22Rv1 (cell line): ENCODE measurements around the gene CDK5.

Source experiments
- H3K27ac ChIP-seq: fragments of 450-650 bp; 2 replicates; pipeline ENCODE4 v1.5.1; 2017
- ZFX ChIP-seq: fragments of 450-650 bp; IDR thresholded peaks from 2 replicates; pipeline ENCODE4 v1.6.1; 2017; ENCODE audit warnings: antibody characterized with exemption, borderline replicate concordance
- TF ChIP-seq, protein P1 (sequence below): fragments of 450-650 bp; IDR thresholded peaks from 2 replicates; pipeline ENCODE4 v1.5.1; 2017; ENCODE audit warnings: mild to moderate bottlenecking

The CDK5 gene

DNA sequence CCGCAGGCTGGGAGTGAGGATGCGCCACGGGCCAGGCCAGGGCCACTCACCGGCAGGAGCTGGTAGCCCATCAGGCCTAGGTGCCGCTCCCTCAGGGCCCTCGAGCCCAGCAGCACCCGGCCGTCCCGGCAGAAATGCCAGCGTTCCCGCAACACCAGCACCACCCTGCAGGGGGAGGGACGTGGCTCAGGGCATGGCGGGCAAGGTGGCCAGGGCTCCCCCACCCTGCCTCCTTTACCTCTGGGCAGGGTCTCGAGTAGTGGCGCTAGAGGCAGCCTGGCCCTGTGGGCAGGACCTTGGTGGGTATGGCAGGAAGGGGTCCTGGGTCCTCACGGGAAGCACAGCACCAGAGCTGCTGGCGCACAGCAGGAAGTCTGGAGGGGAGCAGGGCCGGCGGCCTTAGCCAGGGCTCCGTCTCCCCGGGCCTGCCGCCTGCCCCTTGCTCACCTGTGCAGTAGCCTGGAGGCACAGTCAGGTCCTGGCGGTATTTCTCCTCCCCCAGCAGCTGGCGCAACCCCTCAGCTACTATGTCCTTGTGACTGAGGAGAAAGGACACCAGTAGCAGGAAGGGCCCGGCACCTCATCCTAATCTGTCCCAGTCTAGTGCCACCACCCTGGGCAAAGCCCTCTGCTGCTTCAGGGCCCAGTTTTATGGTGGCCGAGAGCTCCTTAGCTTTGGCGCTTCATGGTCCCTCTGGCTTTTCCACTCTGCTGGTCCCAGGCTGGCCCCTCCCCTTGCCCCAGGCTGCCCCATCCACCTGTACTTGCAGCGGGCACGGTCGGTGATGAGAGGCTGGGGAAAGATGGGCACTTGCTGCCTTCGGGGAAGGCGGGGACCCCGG is 19.4 kb upstream of the CDK5 start:
- TF ChIP-seq ZFX = no peak
- TF ChIP-seq, protein P1, sequence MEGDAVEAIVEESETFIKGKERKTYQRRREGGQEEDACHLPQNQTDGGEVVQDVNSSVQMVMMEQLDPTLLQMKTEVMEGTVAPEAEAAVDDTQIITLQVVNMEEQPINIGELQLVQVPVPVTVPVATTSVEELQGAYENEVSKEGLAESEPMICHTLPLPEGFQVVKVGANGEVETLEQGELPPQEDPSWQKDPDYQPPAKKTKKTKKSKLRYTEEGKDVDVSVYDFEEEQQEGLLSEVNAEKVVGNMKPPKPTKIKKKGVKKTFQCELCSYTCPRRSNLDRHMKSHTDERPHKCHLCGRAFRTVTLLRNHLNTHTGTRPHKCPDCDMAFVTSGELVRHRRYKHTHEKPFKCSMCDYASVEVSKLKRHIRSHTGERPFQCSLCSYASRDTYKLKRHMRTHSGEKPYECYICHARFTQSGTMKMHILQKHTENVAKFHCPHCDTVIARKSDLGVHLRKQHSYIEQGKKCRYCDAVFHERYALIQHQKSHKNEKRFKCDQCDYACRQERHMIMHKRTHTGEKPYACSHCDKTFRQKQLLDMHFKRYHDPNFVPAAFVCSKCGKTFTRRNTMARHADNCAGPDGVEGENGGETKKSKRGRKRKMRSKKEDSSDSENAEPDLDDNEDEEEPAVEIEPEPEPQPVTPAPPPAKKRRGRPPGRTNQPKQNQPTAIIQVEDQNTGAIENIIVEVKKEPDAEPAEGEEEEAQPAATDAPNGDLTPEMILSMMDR = peak; percentile 70
- H3K27ac ChIP-seq = peak overlapping the region; percentile 100

DNA sequence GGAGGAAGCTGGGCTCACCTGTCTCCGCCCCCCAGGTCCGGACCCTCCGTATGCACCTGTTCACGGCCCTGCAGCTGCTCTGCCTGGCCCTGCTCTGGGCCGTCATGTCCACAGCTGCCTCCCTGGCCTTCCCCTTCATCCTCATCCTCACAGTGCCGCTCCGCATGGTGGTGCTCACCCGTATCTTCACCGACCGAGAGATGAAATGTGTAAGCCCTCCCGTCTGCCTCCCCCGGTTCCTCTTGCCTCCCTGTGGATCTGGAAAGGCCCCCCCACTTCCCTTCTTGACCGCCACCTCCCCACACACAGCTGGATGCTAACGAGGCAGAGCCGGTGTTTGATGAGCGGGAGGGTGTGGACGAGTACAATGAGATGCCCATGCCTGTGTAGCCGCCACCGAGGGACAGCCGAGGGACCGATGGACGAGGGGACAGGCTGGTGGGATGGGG is 18.3 kb upstream of the CDK5 start:
- TF ChIP-seq, protein P1 = no peak
- TF ChIP-seq ZFX = no peak
- peak overlapping the region; percentile 100 for H3K27ac ChIP-seq

DNA sequence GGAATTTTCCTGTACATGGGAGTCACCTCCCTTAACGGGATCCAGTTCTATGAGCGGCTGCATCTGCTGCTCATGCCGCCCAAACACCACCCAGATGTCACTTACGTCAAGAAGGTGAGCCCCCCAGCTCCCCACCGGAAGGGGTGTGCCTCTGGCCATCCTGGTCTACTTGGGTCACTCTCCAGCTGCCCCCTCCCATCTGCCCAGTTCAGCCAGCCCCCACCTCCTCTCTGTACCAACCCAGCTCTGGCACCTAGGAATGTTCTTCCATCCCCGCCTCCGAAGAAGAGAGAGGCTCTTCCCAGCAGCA is 17.9 kb upstream of the CDK5 start:
- TF ChIP-seq ZFX = no peak
- TF ChIP-seq, protein P1 = no peak
- peak overlapping the region; percentile 100 for H3K27ac ChIP-seq

DNA sequence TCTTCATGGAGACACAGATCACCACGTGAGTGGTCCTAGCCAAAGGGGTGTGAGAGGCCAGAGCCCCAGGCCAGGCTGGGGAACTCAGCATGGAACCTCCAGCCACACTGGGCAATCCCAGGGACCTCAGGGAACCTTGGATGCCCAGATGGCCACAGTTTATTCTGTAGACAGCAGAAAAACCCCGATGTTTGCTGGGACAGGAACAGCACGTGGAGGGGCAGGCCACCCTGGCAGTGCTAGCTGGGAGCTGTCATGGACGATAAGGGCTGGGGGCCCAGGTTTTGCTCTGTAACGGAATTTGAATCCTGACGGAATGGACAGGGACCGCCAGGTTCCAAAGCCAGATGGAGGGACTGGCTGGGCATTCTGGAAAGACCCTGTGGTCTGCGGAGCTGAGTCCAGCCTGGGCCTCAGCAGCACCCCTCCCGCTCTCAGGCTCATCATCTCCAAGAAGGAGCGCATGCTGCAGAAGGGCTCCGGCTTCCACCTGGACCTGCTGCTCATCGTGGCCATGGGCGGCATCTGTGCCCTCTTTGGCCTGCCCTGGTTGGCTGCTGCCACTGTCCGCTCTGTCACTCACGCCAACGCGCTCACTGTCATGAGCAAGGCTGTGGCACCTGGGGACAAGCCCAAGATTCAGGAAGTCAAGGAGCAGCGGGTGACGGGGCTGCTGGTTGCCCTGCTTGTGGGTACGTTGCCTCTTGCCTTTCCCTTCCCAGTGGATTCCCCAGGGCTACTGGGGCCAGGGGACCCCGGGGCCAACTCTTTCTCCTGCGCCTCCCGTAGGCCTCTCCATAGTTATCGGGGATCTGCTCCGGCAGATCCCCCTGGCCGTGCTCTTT is 17.3 kb upstream of the CDK5 start:
- peak overlapping the region; percentile 100 for H3K27ac ChIP-seq
- TF ChIP-seq ZFX = no peak
- TF ChIP-seq, protein P1 = no peak

DNA sequence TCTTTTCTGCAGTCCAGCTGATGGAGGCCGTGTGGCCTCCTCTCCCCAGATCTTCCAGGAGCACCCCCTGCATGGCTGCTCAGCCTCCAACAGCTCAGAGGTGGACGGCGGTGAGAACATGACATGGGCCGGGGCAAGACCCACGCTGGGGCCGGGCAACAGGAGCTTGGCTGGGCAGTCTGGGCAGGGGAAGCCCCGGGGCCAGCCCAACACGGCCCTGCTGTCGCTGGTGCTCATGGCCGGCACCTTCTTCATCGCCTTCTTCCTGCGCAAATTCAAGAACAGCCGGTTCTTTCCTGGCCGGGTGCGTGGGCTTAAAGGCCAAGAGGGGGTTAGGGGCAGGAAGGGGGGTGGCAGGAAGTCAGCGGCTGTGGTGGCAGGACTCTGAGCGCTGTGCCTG is 16.3 kb upstream of the CDK5 start:
- TF ChIP-seq ZFX = no peak
- TF ChIP-seq, protein P1 = no peak
- peak overlapping the region; percentile 100; the same call in 1 of the 2 replicates for H3K27ac ChIP-seq

DNA sequence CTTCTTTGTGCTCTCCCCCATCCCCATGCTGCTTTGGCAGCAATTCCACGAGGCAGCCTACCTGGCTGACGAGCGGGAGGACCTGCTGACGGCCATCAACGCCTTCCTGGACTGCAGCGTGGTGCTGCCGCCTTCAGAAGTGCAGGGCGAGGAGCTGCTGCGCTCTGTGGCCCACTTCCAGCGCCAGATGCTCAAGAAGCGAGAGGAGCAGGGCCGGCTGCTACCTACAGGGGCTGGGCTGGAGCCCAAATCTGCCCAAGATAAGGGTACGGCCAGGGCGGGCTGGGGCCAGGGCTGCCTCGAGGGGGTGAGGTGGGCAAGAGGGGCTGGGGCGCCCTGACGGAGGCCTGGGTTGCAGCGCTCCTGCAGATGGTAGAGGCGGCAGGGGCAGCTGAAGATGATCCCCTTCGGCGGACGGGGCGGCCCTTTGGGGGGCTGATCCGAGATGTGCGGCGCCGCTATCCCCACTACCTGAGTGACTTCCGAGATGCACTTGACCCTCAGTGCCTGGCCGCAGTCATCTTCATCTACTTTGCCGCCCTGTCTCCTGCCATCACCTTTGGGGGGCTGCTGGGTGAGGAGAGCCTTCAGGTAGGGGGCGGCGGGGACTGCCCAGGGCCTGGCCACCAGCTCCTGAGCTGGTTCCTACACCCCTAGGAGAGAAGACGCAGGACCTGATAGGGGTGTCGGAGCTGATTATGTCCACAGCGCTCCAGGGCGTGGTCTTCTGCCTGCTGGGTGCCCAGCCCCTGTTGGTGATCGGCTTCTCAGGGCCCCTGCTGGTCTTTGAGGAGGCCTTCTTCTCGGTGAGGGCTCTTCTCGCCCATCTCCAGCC is 13.6 kb upstream of the CDK5 start:
- H3K27ac ChIP-seq = no peak overlapping the region; the same call in 1 of the 2 replicates
- TF ChIP-seq, protein P1 = no peak
- no peak for TF ChIP-seq ZFX
